Neural cell (in vitro differentiated cells): ENCODE results near the gene ZNF474. TPM values are rescaled to one million over a fixed set of nuclear protein-coding genes. Genes with fewer than 3 reads are reported as not detected.

Source experiments
- H2AFZ ChIP-seq: fragments of 200-600, 300-800 bp; sonication (generic), shearing (Covaris generic); 2 replicates; pipeline ENCODE4 v1.6.0; 2014; ENCODE audit warnings: low read depth, mild to moderate bottlenecking, antibody characterized with exemption, low read length, moderate library complexity
- H3F3A ChIP-seq: fragments of 200-600 bp; shearing (Covaris generic); 2 replicates; pipeline ENCODE4 v1.6.1; 2016; ENCODE audit warnings: mild to moderate bottlenecking, moderate library complexity, mixed read lengths, antibody characterized with exemption, low read length; ENCODE audit not compliant: insufficient read depth, poor library complexity, severe bottlenecking
- H3K27ac ChIP-seq: fragments of 200-600, 300-800 bp; sonication (generic), shearing (Covaris generic); 2 replicates; pipeline ENCODE4 v1.5.1; 2014; ENCODE audit warnings: mild to moderate bottlenecking, low read length, moderate library complexity
- H3K27me3 ChIP-seq: fragments of 300-800, 200-600 bp; sonication (generic), shearing (Covaris generic); 2 replicates; pipeline ENCODE4 v1.6.0; 2014; ENCODE audit warnings: mild to moderate bottlenecking, low read depth, low read length, moderate library complexity; ENCODE audit not compliant: insufficient read depth
- H3K36me3 ChIP-seq: fragments of 300-800, 200-600 bp; sonication (generic), shearing (Covaris generic); 2 replicates; pipeline ENCODE4 v1.5.1; 2014; ENCODE audit warnings: mild to moderate bottlenecking, antibody characterized with exemption, low read length, moderate library complexity; ENCODE audit not compliant: insufficient read depth
- H3K4me2 ChIP-seq: fragments of 300-800, 200-600 bp; sonication (generic), shearing (Covaris generic); 2 replicates; pipeline ENCODE4 v1.6.0; 2014; ENCODE audit warnings: mild to moderate bottlenecking, low read length
- H3K4me3 ChIP-seq: fragments of 300-800, 200-600 bp; sonication (generic), shearing (Covaris generic); 2 replicates; pipeline ENCODE4 v1.5.1; 2014; ENCODE audit warnings: mild to moderate bottlenecking, low read length, moderate library complexity
- H3K79me2 ChIP-seq: fragments of 200-600 bp; shearing (Covaris generic); replicated peaks from 2 replicates; pipeline ENCODE4 v1.6.0; 2014; ENCODE audit warnings: mild to moderate bottlenecking, low read length, moderate library complexity; ENCODE audit not compliant: insufficient read depth
- H3K9ac ChIP-seq: fragments of 300-800, 200-600 bp; sonication (generic), shearing (Covaris generic); 2 replicates; pipeline ENCODE4 v1.6.1; 2016; ENCODE audit warnings: mild to moderate bottlenecking, low read length, mixed read lengths
- H3K9me2 ChIP-seq: fragments of 200-600 bp; shearing (Covaris generic); 2 replicates; pipeline ENCODE4 v1.6.1; 2016; ENCODE audit warnings: mild to moderate bottlenecking, low read length, mixed read lengths; ENCODE audit not compliant: insufficient read depth
- H3K9me3 ChIP-seq: fragments of 200-600, 300-800 bp; sonication (generic), shearing (Covaris generic); 2 replicates; pipeline ENCODE4 v1.6.1; 2016; ENCODE audit warnings: mild to moderate bottlenecking, mixed run types, low read length, moderate library complexity, mixed read lengths
- H4K20me1 ChIP-seq: fragments of 200-600 bp; shearing (Covaris generic); 2 replicates; pipeline ENCODE4 v1.6.1; 2016; ENCODE audit warnings: mild to moderate bottlenecking, mixed run types; ENCODE audit not compliant: insufficient read depth
- CTCF ChIP-seq: fragments of 450-650 bp; IDR thresholded peaks from 2 replicates; pipeline ENCODE4 v1.5.1; 2014; ENCODE audit warnings: antibody characterized with exemption, mild to moderate bottlenecking, moderate library complexity; ENCODE audit not compliant: poor library complexity, severe bottlenecking
- EP300 ChIP-seq: fragments of 450-650 bp; conservative IDR thresholded peaks from 2 replicates; pipeline ENCODE4 v1.6.1; 2014; ENCODE audit warnings: antibody characterized with exemption, mild to moderate bottlenecking, moderate library complexity; ENCODE audit not compliant: poor library complexity, severe bottlenecking
- EZH2 ChIP-seq: fragments of 200-600, 300-800 bp; shearing (Covaris generic), sonication (generic); IDR thresholded peaks from 2 replicates; pipeline ENCODE4 v1.6.1; 2014; ENCODE audit warnings: antibody characterized with exemption, low read length, borderline replicate concordance, mild to moderate bottlenecking; ENCODE audit not compliant: insufficient read depth, poor library complexity, severe bottlenecking
- MXI1 ChIP-seq: fragments of 450-650 bp; conservative IDR thresholded peaks from 2 replicates; pipeline ENCODE4 v1.6.1; 2014; ENCODE audit warnings: antibody characterized with exemption, mild to moderate bottlenecking; ENCODE audit not compliant: poor library complexity, severe bottlenecking
- POLR2AphosphoS5 ChIP-seq: IDR thresholded peaks from 2 replicates; pipeline ENCODE4 v1.6.1; 2012
- RAD21 ChIP-seq: fragments of 450-650 bp; conservative IDR thresholded peaks from 2 replicates; pipeline ENCODE4 v1.6.1; 2014; ENCODE audit warnings: antibody characterized with exemption, mild to moderate bottlenecking, moderate library complexity
- SMC3 ChIP-seq: fragments of 450-650 bp; conservative IDR thresholded peaks from 2 replicates; pipeline ENCODE4 v1.6.1; 2014; ENCODE audit warnings: antibody characterized with exemption, mild to moderate bottlenecking, moderate library complexity; ENCODE audit not compliant: poor library complexity
- TAF1 ChIP-seq: IDR thresholded peaks from 2 replicates; pipeline ENCODE4 v1.6.1; 2012; ENCODE audit warnings: low read depth
- polyA plus RNA-seq: library from polyadenylated mRNA; depleted of rRNA; stranded (reverse); fragments of >200 nt; gene quantifications from 2 replicates; pipeline ENCODE4 v1.2.3, GENCODE V29; 2014
- TF ChIP-seq, protein P1 (sequence below): IDR thresholded peaks from 2 replicates; pipeline ENCODE4 v1.6.1; 2012; ENCODE audit warnings: borderline replicate concordance

The ZNF474 gene
- polyA plus RNA-seq, 1 donor from 2014 or later, result not detected

DNA sequence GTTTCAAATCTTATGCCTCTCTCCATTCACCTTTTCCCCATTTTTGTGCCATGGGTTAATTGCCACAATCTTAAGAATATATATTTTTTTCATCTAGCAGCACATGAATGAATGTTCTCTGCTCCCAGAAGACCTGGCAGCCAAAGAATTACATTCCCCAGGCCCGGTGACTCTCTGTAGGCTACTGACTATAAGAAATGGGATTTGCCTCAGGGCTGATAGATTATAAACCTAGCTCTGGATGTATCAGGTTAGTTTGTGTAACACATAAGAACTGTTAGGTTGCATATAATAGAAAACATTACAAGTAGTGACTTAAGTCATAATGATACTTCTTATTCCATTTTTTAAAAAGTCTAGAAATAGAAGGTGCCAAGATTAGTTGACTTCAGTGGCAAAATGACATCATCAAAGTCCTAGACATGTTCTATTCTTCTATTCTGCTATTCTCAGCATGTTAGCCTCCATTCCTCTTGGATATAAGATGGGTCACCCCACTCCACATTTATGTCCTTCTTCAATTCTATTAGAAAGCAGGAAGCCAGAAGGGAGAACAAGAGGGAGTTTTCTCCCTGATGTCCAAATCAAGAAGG, 10.9 kb upstream of the ZNF474 start:
- H4K20me1 ChIP-seq, result no peaks in the 10 kb centered on the region
- H3K4me2 ChIP-seq, result no peak overlapping the region
- H3K9ac ChIP-seq, result no peak overlapping the region
- no peak overlapping the region for H2AFZ ChIP-seq
- H3K27ac ChIP-seq, result no peak overlapping the region
- H3K36me3 ChIP-seq, result no peaks in the 10 kb centered on the region
- no peaks in the 10 kb centered on the region for H3F3A ChIP-seq
- H3K9me2 ChIP-seq, result no peaks in the 10 kb centered on the region
- H3K4me3 ChIP-seq, result no peak overlapping the region
- H3K9me3 ChIP-seq, result no peaks in the 10 kb centered on the region
- no peaks in the 10 kb centered on the region for H3K79me2 ChIP-seq
- TF ChIP-seq EZH2 (no peak), CTCF (no peak), TAF1 (no peak), MXI1 (no peak), RAD21 (no peak), POLR2AphosphoS5 (no peak)
- TF ChIP-seq, protein P1, sequence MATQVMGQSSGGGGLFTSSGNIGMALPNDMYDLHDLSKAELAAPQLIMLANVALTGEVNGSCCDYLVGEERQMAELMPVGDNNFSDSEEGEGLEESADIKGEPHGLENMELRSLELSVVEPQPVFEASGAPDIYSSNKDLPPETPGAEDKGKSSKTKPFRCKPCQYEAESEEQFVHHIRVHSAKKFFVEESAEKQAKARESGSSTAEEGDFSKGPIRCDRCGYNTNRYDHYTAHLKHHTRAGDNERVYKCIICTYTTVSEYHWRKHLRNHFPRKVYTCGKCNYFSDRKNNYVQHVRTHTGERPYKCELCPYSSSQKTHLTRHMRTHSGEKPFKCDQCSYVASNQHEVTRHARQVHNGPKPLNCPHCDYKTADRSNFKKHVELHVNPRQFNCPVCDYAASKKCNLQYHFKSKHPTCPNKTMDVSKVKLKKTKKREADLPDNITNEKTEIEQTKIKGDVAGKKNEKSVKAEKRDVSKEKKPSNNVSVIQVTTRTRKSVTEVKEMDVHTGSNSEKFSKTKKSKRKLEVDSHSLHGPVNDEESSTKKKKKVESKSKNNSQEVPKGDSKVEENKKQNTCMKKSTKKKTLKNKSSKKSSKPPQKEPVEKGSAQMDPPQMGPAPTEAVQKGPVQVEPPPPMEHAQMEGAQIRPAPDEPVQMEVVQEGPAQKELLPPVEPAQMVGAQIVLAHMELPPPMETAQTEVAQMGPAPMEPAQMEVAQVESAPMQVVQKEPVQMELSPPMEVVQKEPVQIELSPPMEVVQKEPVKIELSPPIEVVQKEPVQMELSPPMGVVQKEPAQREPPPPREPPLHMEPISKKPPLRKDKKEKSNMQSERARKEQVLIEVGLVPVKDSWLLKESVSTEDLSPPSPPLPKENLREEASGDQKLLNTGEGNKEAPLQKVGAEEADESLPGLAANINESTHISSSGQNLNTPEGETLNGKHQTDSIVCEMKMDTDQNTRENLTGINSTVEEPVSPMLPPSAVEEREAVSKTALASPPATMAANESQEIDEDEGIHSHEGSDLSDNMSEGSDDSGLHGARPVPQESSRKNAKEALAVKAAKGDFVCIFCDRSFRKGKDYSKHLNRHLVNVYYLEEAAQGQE, result no peak
- H3K27me3 ChIP-seq, result no peaks in the 10 kb centered on the region

DNA sequence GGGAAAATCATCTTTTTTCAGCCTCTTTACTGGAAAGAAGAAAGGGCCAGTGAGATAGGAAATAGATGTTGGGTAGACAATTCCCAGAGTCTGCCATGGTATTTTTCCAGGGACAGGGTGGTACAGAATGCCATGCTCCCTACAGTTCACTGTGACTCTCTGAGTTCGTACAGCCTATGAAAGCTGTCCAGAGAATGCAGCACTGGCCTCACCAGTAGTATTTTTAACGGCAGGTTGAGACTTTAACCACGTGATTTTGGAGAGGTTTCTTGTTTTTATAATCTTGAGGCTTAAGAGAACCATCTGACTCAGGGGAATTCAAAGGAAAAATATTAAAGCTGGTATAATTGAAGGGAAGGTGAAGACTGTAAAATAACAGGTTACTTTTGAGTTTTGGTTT, 10.1 kb upstream of the ZNF474 start:
- no peak overlapping the region for H3K9ac ChIP-seq
- H4K20me1 ChIP-seq, result no peaks in the 10 kb centered on the region
- H2AFZ ChIP-seq, result no peak overlapping the region
- H3K9me2 ChIP-seq, result no peaks in the 10 kb centered on the region
- no peaks in the 10 kb centered on the region for H3K27me3 ChIP-seq
- TF ChIP-seq CTCF, result no peak
- TF ChIP-seq TAF1, result no peak
- no peak for TF ChIP-seq POLR2AphosphoS5
- no peak for TF ChIP-seq EP300
- TF ChIP-seq, protein P1, result no peak
- no peak for TF ChIP-seq SMC3
- TF ChIP-seq MXI1, result no peak
- no peaks in the 10 kb centered on the region for H3K36me3 ChIP-seq
- H3F3A ChIP-seq, result no peaks in the 10 kb centered on the region
- no peak overlapping the region for H3K27ac ChIP-seq
- no peaks in the 10 kb centered on the region for H3K9me3 ChIP-seq
- H3K79me2 ChIP-seq, result no peaks in the 10 kb centered on the region
- no peak overlapping the region for H3K4me2 ChIP-seq
- H3K4me3 ChIP-seq, result no peak overlapping the region
